ENCODE data around the gene ARHGAP11A. TPM values are rescaled to one million over a fixed set of nuclear protein-coding genes. Genes with fewer than 3 reads are reported as not detected.

ARHGAP11A gene
- total and polyA plus RNA-seq, 10 of the 15 experiments (the other 5 are each of a cell fraction or from before 2014, with no cell fraction given) = 12.4 to 53.6 (median 36.5) TPM

DNA sequence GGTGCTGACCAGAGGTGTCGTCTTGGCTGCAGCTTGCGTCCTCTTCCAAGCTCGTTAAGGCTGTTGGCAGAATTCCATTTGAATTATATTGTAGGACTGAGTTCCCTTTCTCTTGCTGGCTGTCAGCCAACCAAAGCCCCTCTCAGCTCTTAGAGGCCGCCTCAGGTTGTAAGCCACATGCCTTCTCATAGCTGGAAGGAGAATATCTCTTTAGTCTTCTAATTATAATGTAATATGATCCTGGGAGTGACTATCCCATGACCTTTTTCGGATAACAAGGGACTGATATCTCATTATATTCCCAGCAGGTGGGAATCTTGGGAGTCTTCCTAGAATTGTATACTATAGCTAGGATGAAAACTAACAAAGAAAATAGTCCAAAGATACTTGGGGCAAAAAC, 31.0 kb downstream of the ARHGAP11A start (continued):
- TF ChIP-seq, protein P1, sequence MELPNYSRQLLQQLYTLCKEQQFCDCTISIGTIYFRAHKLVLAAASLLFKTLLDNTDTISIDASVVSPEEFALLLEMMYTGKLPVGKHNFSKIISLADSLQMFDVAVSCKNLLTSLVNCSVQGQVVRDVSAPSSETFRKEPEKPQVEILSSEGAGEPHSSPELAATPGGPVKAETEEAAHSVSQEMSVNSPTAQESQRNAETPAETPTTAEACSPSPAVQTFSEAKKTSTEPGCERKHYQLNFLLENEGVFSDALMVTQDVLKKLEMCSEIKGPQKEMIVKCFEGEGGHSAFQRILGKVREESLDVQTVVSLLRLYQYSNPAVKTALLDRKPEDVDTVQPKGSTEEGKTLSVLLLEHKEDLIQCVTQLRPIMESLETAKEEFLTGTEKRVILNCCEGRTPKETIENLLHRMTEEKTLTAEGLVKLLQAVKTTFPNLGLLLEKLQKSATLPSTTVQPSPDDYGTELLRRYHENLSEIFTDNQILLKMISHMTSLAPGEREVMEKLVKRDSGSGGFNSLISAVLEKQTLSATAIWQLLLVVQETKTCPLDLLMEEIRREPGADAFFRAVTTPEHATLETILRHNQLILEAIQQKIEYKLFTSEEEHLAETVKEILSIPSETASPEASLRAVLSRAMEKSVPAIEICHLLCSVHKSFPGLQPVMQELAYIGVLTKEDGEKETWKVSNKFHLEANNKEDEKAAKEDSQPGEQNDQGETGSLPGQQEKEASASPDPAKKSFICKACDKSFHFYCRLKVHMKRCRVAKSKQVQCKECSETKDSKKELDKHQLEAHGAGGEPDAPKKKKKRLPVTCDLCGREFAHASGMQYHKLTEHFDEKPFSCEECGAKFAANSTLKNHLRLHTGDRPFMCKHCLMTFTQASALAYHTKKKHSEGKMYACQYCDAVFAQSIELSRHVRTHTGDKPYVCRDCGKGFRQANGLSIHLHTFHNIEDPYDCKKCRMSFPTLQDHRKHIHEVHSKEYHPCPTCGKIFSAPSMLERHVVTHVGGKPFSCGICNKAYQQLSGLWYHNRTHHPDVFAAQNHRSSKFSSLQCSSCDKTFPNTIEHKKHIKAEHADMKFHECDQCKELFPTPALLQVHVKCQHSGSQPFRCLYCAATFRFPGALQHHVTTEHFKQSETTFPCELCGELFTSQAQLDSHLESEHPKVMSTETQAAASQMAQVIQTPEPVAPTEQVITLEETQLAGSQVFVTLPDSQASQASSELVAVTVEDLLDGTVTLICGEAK (IDR thresholded peaks at IDR 0.05; ENCODE audit: borderline replicate concordance) = no peak

DNA sequence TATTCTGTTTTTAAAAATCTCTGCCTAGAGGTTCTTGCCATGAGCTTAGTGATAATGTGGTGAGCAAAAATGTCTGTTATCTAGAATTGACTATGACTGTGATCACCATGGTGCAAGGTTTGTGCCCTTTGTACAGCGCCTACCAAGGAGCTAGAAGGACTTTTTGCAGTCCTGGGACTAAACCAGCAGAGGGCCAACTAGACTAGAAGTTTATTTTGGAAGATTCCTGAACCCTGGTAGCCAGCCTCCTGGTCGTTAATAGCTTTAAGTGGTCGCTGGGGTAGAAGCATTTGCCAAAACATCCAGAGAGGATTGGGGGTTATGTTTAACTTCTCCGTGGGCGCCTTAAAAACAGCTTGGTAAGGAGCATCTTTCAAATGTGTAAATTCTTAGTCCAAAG, 34.0 kb downstream of the ARHGAP11A start:
- no peak overlapping the region for H3K4me3 ChIP-seq
- H3K9me3 ChIP-seq (replicated peaks; ENCODE audit: control insufficient read depth, insufficient read depth, low read length) = no peaks in the 10 kb centered on the region
- CTCF ChIA-PET = interaction anchor here (0.6 to 3.3 kb wide), 8 partner anchors 13 to 347 kb away, joined by 3 to 13 read pairs (median 3); no protein-coding TSS in a partner anchor
- H3K4me2 ChIP-seq (ENCODE audit: control insufficient read depth, insufficient read depth) = no peak overlapping the region
- WGBS (ENCODE audit: insufficient coverage, insufficient replicate concordance, low lambda C conversion rate, missing lambda C conversion rate) = 90% methylated on average over 5 of the region's 5 CpGs
- H3K27ac ChIP-seq (ENCODE audit: control insufficient read depth, insufficient read depth) = no peak overlapping the region
- H2AFZ ChIP-seq (ENCODE audit: control insufficient read depth, low read depth, low read length) = no peak overlapping the region
- POLR2A ChIA-PET = interaction anchor here (1.4 kb wide), 1 partner anchor 13 kb away, joined by 3 read pairs; no protein-coding TSS in a partner anchor
- peaks cover 0 to 8% of the 10 kb centered on the region in 2 experiments; a peak in 2 of 4 replicates for H3K36me3 ChIP-seq (ENCODE audit: control insufficient read depth in 2 of 2, insufficient read depth in 2 of 2, low read length in 1 of 2)
- BruUV-seq (replicated peaks) = no TSS peak
- intact Hi-C loops (cut with micrococcal nuclease; ENCODE audit: unreplicated experiment) (no loop called here), in situ Hi-C loops (cut with MboI) (no loop called here)
- FAIRE-seq (no peak), ATAC-seq (no peak), DNase-seq (ENCODE audit: low read depth, low spot score) (no peak)
- RAD21 ChIA-PET (ENCODE audit: unreplicated experiment) = no interaction called here
- no peaks in the 10 kb centered on the region for H3K4me1 ChIP-seq (ENCODE audit: control insufficient read depth, insufficient read depth, low read length)
- TF ChIP-seq, protein P2, sequence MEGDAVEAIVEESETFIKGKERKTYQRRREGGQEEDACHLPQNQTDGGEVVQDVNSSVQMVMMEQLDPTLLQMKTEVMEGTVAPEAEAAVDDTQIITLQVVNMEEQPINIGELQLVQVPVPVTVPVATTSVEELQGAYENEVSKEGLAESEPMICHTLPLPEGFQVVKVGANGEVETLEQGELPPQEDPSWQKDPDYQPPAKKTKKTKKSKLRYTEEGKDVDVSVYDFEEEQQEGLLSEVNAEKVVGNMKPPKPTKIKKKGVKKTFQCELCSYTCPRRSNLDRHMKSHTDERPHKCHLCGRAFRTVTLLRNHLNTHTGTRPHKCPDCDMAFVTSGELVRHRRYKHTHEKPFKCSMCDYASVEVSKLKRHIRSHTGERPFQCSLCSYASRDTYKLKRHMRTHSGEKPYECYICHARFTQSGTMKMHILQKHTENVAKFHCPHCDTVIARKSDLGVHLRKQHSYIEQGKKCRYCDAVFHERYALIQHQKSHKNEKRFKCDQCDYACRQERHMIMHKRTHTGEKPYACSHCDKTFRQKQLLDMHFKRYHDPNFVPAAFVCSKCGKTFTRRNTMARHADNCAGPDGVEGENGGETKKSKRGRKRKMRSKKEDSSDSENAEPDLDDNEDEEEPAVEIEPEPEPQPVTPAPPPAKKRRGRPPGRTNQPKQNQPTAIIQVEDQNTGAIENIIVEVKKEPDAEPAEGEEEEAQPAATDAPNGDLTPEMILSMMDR (IDR thresholded peaks at IDR 0.05 in 2 of 3, conservative IDR thresholded peaks at IDR 0.05 in 1 of 3; ENCODE audit: control insufficient read depth in 2 of 3, extremely low read depth in 1 of 3, insufficient read depth in 1 of 3, low read depth in 3 of 3, low read length in 3 of 3) = 0 out of 6 replicates have a peak, but pooled peaks of 2 of the 3 experiments have one; percentile 17 to 22
- TF ChIP-seq, protein P3, sequence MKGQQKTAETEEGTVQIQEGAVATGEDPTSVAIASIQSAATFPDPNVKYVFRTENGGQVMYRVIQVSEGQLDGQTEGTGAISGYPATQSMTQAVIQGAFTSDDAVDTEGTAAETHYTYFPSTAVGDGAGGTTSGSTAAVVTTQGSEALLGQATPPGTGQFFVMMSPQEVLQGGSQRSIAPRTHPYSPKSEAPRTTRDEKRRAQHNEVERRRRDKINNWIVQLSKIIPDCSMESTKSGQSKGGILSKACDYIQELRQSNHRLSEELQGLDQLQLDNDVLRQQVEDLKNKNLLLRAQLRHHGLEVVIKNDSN (IDR thresholded peaks at IDR 0.05; ENCODE audit: borderline replicate concordance, extremely low read length, insufficient read depth, low read depth, low read length) = no peak
- SMC1A ChIA-PET (ENCODE audit: uncharacterized antibody, unreplicated experiment) = interaction anchor here (1.4 to 3.8 kb wide), 3 partner anchors 10 to 13 kb away, joined by 3 to 22 read pairs (median 6); no protein-coding TSS in a partner anchor
- H3K27me3 ChIP-seq (replicated peaks in 1 of 2; ENCODE audit: control insufficient read depth in 2 of 2, insufficient read depth in 2 of 2, low read length in 1 of 2) = no peaks in the 10 kb centered on the region
- no peaks in the 10 kb centered on the region for H3K79me2 ChIP-seq (ENCODE audit: control insufficient read depth, insufficient read depth, low read length)
- H3K9ac ChIP-seq (ENCODE audit: control insufficient read depth, insufficient read depth, low read length) = no peak overlapping the region
- H4K20me1 ChIP-seq (ENCODE audit: control insufficient read depth, insufficient read depth) = no peaks in the 10 kb centered on the region
